ENCODE measurements around the gene RET. TPM values are rescaled to one million over a fixed set of nuclear protein-coding genes. Genes with fewer than 3 reads are reported as not detected.
"Not testable (repeated sequence)": the region's sequence is repeated elsewhere in the genome, so short reads cannot be mapped to it uniquely, and the experiment has no call there.

RET gene
- total RNA-seq, 1 experiment from 2014 or later = 0.04 TPM

- no peak for DNase-seq (ENCODE audit: low spot score)
Measured at GRCh38 chr10:43077421-43078171, 727 bp downstream of the RET start.

- no peak for DNase-seq (ENCODE audit: low spot score)
Measured at GRCh38 chr10:43078175-43078985, 1.5 kb downstream of the RET start.

DNA sequence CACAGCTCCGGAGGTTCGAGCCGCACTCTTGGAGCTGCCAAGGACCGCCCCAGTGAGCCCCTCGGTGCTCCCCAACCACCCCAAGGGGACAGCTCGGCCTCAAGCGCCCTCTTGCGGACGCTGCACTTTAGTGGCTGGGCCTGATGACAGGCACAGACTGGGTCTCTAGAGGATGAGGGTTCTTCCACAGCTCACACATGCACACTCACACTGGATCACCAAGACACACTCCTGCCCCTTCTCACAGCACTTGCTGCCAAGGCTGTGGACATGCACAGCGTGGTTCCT, 2.1 kb downstream of the RET start:
- DNase-seq (ENCODE audit: low spot score) = no peak

DNA sequence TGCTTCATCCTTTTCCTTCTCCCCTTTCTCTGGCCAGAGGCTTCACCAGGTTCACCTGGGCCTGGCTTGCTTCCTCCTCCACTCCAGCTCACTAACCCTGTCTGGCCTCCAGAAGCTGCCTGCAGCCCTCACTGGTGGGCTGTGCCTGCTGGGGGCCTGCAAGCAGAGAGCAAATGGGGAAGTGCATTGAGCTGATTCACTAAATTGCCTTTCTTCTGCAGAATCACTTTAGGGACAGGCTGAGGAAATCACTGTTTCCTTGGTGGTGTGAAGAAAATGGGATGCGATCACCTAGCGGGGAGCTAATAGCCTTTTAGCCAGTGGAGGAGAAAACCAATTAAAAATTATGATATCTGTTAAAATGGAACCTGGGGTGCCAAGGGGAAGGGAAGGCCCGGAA, 3.0 kb downstream of the RET start:
- no peak for DNase-seq (ENCODE audit: low spot score)

GRCh38 chr10:43082087-43082486, 5.2 kb downstream of the RET start:
- DNase-seq (ENCODE audit: low spot score) = no peak

DNA sequence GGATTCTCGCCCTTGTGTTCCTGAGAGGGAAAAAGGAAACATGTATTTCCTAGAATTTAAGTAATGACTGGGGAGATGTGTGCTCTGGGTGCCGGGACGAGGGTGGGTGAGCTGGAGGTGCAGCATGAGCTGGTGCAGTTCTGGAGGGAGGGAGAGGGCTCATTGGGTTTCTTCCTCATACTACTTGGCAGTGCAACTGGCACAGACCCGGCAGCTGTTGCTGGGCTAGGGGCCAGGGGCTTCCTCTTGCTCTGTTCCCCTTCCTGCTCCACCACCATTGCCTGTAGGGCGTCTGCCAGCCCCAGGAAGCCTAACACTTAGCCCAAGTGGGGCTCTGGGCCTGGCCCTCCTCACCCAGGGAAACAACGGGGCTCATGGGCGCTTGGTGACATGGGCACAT, 5.9 kb downstream of the RET start:
- no peak for DNase-seq (ENCODE audit: low spot score)

DNA sequence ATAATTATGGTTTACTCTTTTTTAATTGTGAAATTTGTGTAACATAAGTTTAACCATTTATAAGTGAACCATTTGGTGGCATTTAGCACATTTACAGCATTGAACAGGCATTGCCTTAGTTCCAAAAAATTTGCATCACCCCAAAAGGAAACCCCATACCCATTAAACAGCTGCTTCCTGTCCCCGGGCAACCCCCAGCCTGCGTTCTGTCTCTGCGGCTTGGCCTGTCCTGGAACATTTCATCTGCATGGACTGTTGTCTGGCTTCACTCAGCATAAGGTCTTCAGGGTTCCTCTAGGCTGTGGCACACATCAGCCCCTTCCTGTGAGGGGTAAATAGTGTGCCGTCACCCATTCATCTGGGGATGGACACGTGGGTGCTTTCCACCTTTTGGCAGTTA, 6.9 kb downstream of the RET start:
- DNase-seq (ENCODE audit: low spot score) = no peak

DNA sequence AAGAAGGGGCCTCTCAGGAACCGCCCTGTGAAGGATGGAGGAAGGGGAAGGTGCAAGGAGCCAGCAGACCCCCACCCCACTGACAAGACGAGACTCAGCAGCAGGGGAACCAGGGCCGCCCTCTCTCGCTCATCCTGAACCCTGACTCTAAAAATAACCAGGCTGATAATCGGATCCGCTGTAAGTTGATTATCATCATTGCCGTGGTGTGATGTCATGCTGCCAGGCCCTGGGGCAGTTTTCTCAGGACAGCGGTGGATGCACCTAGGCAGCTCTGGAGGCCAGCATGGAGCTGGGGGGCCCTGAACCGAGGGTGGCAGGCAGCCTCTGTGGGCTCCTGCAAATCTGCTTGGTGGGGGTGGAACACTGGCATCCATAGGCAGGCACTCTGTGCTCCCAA, 7.9 kb downstream of the RET start:
- no peak for DNase-seq (ENCODE audit: low spot score)

GRCh38 chr10:43086321-43086942, 9.6 kb downstream of the RET start:
- DNase-seq (ENCODE audit: low spot score) = no peak

DNA sequence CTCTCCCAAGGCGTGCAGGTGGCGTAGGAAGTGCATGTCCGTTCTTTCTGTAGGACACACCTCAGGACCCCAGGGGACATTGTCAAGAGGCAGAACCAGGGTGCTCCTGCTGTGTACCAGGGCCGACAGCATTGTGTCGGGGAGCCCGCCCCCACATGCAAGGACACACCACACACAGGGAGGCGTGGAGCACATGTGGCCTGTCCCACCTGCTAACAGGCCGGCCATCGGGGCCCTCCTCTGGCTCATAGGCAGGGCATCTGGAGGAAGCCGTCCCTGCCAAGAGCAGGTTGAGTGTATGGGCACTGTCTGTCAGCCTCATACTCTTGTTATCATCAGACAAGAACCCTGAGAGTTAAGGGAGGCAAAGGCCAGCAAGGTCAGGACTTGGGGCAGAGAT, 12.7 kb downstream of the RET start:
- DNase-seq (ENCODE audit: low spot score) = no peak

GRCh38 chr10:43090188-43090587, 13.3 kb downstream of the RET start:
- DNase-seq (ENCODE audit: low spot score) = no peak

- no peak for DNase-seq (ENCODE audit: low spot score)
Measured at GRCh38 chr10:43090664-43091063, 13.8 kb downstream of the RET start.

GRCh38 chr10:43091846-43092245, 15.0 kb downstream of the RET start:
- no peak for DNase-seq (ENCODE audit: low spot score)

DNA sequence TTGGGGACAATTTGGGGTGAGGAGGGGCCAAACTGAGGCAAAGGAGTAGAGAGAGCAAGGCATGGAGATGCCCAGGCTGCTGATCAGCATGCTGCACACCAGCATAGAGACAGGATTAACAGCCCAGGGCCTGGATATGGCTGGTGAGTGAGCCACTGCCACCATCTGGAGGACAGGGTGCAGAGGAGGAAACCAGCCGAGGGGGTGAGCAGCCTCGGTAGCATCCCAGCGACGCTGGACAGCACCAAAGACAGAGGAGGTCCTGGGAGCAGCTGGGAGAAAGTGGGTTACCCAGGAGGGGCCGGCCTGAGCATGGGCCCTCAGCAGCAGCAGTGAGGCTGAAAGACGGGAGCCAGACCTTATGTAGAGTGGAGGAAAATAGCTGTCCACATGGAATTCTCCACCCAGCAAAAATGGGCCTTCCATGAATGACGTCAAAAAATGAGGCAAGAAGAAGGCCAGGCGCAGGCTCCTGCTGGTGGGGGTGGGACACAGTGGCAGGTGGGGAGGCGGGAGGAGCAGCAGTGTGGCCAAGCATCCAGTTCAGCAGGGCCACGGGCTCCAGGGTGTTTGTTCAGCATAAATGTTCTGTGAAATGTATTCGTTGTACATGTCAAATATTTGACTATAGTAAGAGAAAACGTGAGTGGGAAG, 16.7 kb downstream of the RET start:
- no peak for DNase-seq (ENCODE audit: low spot score)

DNA sequence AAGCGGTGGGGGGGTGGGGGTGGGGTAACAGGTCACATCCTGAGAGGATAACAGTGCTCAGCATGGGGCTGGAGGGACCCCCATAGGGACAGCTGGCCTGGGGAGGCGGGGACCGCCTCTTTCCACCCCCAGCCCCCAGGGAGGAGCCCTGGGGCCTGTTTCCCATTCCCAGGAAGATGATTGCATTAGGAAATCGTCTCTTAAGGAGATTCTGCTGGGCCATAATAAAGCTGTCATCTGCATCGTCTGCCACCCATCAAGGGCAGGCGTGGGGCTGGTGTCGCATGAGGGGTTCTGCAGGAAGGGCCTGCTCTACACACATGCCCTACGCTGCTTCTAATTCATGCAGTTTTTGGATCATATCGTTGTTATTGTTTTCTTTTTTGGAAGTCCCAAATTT, 17.2 kb downstream of the RET start:
- no peak for DNase-seq (ENCODE audit: low spot score)

GRCh38 chr10:43099339-43099738, 22.5 kb downstream of the RET start:
- DNase-seq (ENCODE audit: low spot score) = not testable (repeated sequence)

GRCh38 chr10:43099928-43100327, 23.1 kb downstream of the RET start:
- DNase-seq (ENCODE audit: low spot score) = no peak

GRCh38 chr10:43100366-43100765, 23.5 kb downstream of the RET start:
- DNase-seq (ENCODE audit: low spot score) = no peak

GRCh38 chr10:43102063-43102828, 25.4 kb downstream of the RET start:
- DNase-seq (ENCODE audit: low spot score) = no peak

DNA sequence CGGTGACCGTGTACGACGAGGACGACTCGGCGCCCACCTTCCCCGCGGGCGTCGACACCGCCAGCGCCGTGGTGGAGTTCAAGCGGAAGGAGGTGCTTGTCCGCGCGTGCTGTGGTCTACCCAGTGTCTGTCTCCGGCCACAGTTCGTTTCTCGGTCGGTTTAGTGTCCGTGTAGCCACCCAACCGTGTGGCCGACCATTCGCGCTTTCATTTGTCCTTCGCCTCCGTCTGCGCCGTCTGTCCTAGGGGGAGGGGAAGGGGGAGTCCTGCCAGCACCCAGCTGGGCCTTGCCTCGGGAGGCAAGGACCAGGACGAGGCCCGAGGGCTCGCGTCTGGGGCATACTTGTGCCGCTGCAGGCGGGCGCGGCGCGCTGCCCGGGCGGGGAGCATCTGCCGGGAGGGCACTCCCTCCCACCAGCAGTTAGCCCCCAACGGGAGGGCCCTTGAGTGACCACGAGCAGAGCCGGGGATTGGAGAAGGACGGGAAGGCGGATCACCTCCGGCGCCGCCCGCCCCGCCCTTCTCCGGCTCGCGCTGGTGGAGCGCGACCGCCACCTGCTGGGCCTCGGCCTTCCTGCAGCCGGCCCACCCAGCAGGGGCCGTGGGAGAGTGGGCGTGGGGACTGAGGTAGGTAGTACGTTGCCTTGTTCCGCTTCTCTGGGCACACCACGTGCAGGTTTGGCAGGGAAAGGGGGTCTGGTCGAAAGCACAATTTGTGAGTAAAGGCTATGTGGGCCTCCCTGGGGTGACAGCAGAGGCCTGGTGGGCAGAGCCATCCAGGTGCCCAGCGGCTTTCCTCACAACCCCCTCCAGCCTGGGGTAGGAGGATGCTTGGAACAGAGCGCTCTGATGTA, 28.5 kb downstream of the RET start:
- peak; percentile 61 for DNase-seq (ENCODE audit: low spot score)

- DNase-seq (ENCODE audit: low spot score) = no peak
Measured at GRCh38 chr10:43105956-43106229, 29.0 kb downstream of the RET start.
